ENCODE measurements around the gene RXRB. TPM values are rescaled to one million over a fixed set of nuclear protein-coding genes. Genes with fewer than 3 reads are reported as not detected.
A peak's percentile ranks its signal among the peaks of the same experiment; 100 is the strongest.

The RXRB gene
- total and polyA plus RNA-seq, 2 of the 13 experiments (the other 11 are each of a cell fraction or from before 2014, with no cell fraction given) = 26.7 to 55.7 TPM

DNA sequence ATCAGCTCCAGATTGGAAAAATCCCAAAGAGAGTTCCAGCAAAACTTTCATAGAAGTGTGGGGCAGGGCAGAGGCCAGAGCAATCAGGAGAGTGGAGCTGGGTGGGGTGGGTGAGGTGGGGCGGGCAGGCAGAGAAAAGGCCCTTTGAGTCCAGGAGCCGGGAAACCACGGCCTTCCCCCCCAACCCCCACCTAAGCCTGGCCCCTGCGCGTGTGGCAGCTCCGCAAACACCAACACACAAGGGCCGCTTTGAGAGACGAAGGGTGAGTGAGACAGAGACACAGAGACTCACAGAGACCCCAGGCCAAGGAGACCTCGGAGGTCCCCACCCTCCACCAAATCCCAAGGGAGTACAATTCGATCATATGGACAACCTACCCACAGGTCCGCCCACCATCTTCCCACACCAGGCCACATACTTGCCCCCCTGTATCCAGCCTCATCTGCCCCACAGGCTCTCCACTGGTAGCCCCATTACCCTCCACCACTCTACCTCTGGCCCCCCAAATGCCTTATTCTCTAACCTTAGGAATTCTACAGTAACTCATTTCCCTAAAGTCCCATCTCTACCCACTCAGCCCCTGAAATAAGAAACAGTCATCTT lies 9.9 kb downstream of the RXRB start (continued):
- TF ChIP-seq, protein P1, sequence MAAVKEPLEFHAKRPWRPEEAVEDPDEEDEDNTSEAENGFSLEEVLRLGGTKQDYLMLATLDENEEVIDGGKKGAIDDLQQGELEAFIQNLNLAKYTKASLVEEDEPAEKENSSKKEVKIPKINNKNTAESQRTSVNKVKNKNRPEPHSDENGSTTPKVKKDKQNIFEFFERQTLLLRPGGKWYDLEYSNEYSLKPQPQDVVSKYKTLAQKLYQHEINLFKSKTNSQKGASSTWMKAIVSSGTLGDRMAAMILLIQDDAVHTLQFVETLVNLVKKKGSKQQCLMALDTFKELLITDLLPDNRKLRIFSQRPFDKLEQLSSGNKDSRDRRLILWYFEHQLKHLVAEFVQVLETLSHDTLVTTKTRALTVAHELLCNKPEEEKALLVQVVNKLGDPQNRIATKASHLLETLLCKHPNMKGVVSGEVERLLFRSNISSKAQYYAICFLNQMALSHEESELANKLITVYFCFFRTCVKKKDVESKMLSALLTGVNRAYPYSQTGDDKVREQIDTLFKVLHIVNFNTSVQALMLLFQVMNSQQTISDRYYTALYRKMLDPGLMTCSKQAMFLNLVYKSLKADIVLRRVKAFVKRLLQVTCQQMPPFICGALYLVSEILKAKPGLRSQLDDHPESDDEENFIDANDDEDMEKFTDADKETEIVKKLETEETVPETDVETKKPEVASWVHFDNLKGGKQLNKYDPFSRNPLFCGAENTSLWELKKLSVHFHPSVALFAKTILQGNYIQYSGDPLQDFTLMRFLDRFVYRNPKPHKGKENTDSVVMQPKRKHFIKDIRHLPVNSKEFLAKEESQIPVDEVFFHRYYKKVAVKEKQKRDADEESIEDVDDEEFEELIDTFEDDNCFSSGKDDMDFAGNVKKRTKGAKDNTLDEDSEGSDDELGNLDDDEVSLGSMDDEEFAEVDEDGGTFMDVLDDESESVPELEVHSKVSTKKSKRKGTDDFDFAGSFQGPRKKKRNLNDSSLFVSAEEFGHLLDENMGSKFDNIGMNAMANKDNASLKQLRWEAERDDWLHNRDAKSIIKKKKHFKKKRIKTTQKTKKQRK (IDR thresholded peaks at IDR 0.05; ENCODE audit: low read length) = no peak
- TF ChIP-seq ZNF7 (CRISPR knock-in tag; IDR thresholded peaks at IDR 0.05) (no peak), ZNF432 (CRISPR knock-in tag; IDR thresholded peaks at IDR 0.05; ENCODE audit: borderline replicate concordance) (no peak), DR1 (CRISPR knock-in tag; IDR thresholded peaks at IDR 0.05) (no peak), NR2F1 (CRISPR knock-in tag; IDR thresholded peaks at IDR 0.05) (0 out of 4 replicates have a peak, but pooled peaks of 1 of the 2 experiments have one; percentile 7), ZFY (CRISPR knock-in tag; IDR thresholded peaks at IDR 0.05) (no peak), ARNT2 (CRISPR knock-in tag; IDR thresholded peaks at IDR 0.05; ENCODE audit: low read depth) (no peak), CAMTA2 (CRISPR knock-in tag; IDR thresholded peaks at IDR 0.05; ENCODE audit: borderline replicate concordance) (no peak), ZMYM4 (CRISPR knock-in tag; IDR thresholded peaks at IDR 0.05) (0 out of 2 replicates have a peak, but pooled peaks have one; percentile 0), TOE1 (CRISPR knock-in tag; IDR thresholded peaks at IDR 0.05) (no peak), CCDC6 (CRISPR knock-in tag; IDR thresholded peaks at IDR 0.05) (no peak), SYNCRIP (IDR thresholded peaks at IDR 0.05; ENCODE audit: insufficient read depth, low read depth, low read length) (no peak), MED13 (CRISPR knock-in tag; IDR thresholded peaks at IDR 0.05) (no peak)
- TF ChIP-seq, protein P2, sequence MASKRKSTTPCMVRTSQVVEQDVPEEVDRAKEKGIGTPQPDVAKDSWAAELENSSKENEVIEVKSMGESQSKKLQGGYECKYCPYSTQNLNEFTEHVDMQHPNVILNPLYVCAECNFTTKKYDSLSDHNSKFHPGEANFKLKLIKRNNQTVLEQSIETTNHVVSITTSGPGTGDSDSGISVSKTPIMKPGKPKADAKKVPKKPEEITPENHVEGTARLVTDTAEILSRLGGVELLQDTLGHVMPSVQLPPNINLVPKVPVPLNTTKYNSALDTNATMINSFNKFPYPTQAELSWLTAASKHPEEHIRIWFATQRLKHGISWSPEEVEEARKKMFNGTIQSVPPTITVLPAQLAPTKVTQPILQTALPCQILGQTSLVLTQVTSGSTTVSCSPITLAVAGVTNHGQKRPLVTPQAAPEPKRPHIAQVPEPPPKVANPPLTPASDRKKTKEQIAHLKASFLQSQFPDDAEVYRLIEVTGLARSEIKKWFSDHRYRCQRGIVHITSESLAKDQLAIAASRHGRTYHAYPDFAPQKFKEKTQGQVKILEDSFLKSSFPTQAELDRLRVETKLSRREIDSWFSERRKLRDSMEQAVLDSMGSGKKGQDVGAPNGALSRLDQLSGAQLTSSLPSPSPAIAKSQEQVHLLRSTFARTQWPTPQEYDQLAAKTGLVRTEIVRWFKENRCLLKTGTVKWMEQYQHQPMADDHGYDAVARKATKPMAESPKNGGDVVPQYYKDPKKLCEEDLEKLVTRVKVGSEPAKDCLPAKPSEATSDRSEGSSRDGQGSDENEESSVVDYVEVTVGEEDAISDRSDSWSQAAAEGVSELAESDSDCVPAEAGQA (IDR thresholded peaks at IDR 0.05; ENCODE audit: low read depth) = no peak
- TF ChIP-seq, protein P2 (CRISPR knock-in tag; IDR thresholded peaks at IDR 0.05; ENCODE audit: borderline replicate concordance) = no peak
- TF ChIP-seq, protein P3, sequence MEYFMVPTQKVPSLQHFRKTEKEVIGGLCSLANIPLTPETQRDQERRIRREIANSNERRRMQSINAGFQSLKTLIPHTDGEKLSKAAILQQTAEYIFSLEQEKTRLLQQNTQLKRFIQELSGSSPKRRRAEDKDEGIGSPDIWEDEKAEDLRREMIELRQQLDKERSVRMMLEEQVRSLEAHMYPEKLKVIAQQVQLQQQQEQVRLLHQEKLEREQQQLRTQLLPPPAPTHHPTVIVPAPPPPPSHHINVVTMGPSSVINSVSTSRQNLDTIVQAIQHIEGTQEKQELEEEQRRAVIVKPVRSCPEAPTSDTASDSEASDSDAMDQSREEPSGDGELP (IDR thresholded peaks at IDR 0.05; ENCODE audit: borderline replicate concordance, low read depth) = no peak
- TF ChIP-seq, protein P4, sequence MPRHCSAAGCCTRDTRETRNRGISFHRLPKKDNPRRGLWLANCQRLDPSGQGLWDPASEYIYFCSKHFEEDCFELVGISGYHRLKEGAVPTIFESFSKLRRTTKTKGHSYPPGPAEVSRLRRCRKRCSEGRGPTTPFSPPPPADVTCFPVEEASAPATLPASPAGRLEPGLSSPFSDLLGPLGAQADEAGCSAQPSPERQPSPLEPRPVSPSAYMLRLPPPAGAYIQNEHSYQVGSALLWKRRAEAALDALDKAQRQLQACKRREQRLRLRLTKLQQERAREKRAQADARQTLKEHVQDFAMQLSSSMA (CRISPR knock-in tag; IDR thresholded peaks at IDR 0.05) = no peak
